Hepatocyte (in vitro differentiated cells): Measurements from ENCODE around the gene HDAC11.

ENCODE experiments used
- CTCF ChIP-seq: fragments of 200-600 bp; sonication (generic); IDR thresholded peaks from 2 replicates; pipeline ENCODE4 v1.5.1; 2016; ENCODE audit warnings: antibody characterized with exemption, mild to moderate bottlenecking; ENCODE audit not compliant: poor library complexity
- EZH2 ChIP-seq: fragments of 200-600 bp; sonication (generic); IDR thresholded peaks from 2 replicates; pipeline ENCODE4 v1.6.1; 2016; ENCODE audit warnings: antibody characterized with exemption, mild to moderate bottlenecking, borderline replicate concordance
- EZH2phosphoT487 ChIP-seq: fragments of 200-600 bp; sonication (generic); IDR thresholded peaks from one replicate; pipeline ENCODE4 v1.6.1; 2018; ENCODE audit warnings: antibody characterized with exemption, mild to moderate bottlenecking, low read depth, moderate library complexity; ENCODE audit not compliant: unreplicated experiment, severe bottlenecking

- TF ChIP-seq CTCF (no peak), EZH2phosphoT487 (no peak), EZH2 (no peak)
These were observed 26.6 kb downstream of the HDAC11 start for GRCh38 chr3:13506680-13507079.
